ENCODE results near the gene PCDHA7.
"Not testable (repeated sequence)": the region's sequence is repeated elsewhere in the genome, so short reads cannot be mapped to it uniquely, and the experiment has no call there.

PCDHA7 gene, protein sequence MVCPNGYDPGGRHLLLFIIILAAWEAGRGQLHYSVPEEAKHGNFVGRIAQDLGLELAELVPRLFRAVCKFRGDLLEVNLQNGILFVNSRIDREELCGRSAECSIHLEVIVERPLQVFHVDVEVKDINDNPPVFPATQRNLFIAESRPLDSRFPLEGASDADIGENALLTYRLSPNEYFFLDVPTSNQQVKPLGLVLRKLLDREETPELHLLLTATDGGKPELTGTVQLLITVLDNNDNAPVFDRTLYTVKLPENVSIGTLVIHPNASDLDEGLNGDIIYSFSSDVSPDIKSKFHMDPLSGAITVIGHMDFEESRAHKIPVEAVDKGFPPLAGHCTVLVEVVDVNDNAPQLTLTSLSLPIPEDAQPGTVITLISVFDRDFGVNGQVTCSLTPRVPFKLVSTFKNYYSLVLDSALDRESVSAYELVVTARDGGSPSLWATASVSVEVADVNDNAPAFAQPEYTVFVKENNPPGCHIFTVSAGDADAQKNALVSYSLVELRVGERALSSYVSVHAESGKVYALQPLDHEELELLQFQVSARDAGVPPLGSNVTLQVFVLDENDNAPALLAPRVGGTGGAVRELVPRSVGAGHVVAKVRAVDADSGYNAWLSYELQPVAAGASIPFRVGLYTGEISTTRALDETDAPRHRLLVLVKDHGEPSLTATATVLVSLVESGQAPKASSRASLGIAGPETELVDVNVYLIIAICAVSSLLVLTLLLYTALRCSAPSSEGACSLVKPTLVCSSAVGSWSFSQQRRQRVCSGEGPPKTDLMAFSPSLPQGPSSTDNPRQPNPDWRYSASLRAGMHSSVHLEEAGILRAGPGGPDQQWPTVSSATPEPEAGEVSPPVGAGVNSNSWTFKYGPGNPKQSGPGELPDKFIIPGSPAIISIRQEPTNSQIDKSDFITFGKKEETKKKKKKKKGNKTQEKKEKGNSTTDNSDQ

GRCh38 chr5:140833993-140834392 lies at the start of gene PCDHA7:
TSS of gene PCDHA7 (plus strand) at chr5:140834269. CDS start at chr5:140834384, 115 bp downstream.
- no peak for DNase-seq

- DNase-seq: no peak
Measured at GRCh38 chr5:140785905-140786686, 48.0 kb upstream of the PCDHA7 start, which contains the start of gene PCDHA1. TSS of gene PCDHA1 (plus strand) at chr5:140786140.

GRCh38 chr5:140787422-140787821 lies 46.6 kb upstream of the PCDHA7 start:
- DNase-seq: not testable (repeated sequence)

DNA sequence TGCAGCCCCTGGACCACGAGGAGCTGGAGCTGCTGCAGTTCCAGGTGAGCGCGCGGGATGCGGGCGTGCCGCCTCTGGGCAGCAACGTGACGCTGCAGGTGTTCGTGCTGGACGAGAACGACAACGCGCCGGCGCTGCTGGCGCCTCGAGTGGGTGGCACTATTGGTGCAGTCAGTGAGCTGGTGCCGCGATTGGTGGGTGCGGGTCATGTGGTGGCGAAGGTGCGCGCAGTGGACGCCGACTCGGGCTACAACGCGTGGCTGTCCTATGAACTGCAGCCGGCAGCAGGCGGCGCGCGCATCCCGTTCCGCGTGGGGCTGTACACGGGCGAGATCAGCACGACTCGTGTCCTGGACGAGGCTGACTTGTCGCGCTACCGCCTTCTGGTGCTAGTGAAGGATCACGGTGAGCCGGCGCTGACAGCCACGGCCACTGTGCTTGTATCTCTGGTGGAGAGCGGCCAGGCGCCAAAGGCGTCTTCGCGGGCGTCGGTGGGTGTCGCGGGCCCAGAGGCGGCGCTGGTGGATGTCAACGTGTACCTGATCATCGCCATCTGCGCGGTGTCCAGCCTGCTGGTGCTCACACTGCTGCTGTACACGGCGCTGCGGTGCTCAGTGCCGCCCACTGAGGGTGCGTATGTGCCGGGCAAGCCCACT lies 46.1 kb upstream of the PCDHA7 start:
- DNase-seq: not testable (repeated sequence)

DNA sequence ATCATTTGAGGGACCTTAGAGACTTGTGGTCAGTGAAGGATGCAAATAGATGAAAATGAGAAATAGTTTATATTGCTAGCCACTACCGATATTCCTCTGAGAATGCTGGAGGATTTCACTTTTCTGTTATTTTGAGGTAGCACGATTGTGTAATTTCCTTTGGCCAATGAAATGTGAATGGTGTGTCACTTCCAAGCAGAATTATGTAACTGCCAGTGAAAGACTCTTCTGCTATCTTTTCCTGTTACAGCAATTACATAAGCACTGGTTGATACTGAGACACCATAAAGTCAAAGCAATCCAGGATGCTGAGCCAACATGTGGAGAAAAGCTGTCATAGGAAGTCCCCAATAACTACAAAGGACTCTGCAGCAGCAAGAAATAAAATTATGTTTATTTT lies 43.0 kb upstream of the PCDHA7 start:
- DNase-seq: no peak

- no peak for DNase-seq
Measured at GRCh38 chr5:140794595-140795258, 39.3 kb upstream of the PCDHA7 start, which contains the start of gene PCDHA2. TSS of gene PCDHA2 (plus strand) at chr5:140794852.

- DNase-seq: no peak
Measured at GRCh38 chr5:140795259-140795641, 38.8 kb upstream of the PCDHA7 start.

GRCh38 chr5:140796072-140796717 lies 37.9 kb upstream of the PCDHA7 start:
- DNase-seq: not testable (repeated sequence)

DNA sequence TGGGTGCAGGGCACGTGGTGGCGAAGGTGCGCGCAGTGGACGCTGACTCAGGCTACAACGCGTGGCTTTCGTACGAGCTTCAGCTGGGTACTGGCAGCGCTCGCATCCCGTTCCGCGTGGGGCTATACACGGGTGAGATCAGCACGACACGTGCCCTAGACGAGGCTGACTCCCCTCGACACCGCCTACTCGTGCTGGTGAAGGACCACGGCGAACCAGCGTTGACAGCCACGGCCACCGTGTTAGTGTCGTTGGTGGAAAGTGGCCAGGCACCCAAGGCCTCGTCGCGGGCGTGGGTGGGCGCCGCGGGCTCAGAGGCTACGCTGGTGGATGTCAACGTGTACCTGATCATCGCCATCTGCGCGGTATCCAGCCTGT lies 37.4 kb upstream of the PCDHA7 start:
- DNase-seq: no peak

DNA sequence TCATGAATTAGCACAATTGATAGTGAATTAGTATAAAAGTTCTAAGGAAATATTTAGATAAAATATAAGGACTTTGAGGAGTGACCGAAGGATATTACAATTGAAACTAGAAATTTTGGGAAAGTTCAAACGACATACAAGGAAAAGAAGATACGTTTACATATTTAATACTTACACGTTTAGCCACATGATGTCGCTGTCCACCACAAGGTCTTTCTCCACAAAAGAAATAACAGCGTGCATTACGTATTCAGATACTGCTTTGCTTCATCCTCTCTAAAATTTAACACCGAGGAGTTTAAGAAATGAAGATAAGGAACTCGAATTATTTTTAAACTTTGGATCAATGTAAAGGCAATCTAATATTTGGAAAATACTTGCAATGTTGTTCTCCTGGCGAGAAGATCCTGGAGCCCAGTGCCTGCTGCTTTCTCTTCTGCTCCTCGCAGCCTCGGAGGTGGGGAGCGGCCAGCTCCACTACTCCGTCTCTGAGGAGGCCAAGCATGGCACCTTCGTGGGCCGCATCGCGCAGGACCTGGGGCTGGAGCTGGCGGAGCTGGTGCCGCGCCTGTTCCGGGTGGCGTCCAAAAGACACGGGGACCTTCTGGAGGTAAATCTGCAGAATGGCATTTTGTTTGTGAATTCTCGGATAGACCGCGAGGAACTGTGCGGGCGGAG lies 33.1 kb upstream of the PCDHA7 start, which contains the start of gene PCDHA3:
Gene PCDHA3, plus strand, starts transcription at position 242 of the 678 bp plus-strand sequence.
- no peak for DNase-seq

GRCh38 chr5:140801494-140801841 lies 32.6 kb upstream of the PCDHA7 start:
- DNase-seq: no peak

GRCh38 chr5:140802381-140802780 lies 31.7 kb upstream of the PCDHA7 start:
- DNase-seq: not testable (repeated sequence)

DNA sequence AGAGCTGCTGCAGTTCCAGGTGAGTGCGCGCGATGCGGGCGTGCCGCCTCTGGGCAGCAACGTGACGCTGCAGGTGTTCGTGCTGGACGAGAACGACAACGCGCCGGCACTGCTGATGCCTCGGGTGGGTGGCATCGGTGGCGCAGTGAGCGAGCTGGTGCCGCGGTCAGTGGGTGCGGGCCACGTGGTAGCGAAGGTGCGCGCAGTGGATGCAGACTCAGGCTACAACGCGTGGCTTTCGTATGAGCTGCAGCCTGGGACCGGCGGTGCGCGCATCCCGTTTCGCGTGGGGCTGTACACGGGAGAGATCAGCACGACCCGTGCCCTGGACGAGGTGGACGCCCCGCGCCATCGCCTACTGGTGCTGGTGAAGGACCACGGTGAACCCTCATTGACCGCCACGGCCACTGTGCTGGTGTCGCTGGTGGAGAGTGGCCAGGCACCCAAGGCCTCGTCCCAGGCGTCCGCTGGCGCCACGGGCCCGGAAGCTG lies 31.2 kb upstream of the PCDHA7 start:
- DNase-seq: peak; percentile 9

DNA sequence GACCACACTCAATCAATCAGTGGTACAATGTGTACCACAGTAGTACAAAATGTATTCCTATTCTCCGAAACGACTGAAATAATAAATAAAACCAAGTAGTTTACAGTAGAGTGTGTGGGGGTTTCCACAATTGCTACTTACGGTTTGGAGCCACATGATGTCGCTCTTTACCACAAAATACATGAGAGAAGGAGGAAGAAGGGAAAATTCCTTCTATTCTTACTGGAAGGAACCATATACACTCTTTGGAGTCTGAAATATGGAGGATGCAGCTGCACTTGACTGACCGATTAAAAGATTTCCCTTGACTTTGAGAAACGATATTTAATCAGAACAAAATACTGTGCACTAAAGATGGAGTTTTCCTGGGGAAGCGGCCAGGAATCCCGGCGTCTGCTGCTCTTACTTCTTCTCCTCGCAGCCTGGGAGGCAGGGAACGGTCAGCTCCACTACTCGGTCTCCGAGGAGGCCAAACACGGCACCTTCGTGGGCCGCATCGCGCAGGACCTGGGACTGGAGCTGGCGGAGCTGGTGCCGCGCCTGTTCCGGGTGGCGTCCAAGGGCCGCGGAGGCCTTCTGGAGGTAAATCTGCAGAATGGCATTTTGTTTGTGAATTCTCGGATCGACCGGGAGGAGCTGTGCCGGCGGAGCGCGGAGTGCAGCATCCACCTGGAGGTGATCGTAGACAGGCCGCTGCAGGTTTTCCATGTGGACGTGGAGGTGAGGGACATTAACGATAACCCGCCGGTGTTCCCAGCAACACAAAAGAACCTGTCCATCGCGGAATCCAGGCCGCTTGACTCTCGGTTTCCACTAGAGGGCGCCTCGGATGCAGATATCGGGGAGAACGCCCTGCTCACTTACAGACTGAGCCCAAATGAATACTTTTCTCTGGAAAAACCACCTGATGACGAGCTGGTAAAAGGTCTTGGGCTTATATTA lies 27.0 kb upstream of the PCDHA7 start, which contains the start of gene PCDHA4:
Gene PCDHA4, plus strand, starts transcription at position 235 of the 942 bp plus-strand sequence.
- no peak for DNase-seq

DNA sequence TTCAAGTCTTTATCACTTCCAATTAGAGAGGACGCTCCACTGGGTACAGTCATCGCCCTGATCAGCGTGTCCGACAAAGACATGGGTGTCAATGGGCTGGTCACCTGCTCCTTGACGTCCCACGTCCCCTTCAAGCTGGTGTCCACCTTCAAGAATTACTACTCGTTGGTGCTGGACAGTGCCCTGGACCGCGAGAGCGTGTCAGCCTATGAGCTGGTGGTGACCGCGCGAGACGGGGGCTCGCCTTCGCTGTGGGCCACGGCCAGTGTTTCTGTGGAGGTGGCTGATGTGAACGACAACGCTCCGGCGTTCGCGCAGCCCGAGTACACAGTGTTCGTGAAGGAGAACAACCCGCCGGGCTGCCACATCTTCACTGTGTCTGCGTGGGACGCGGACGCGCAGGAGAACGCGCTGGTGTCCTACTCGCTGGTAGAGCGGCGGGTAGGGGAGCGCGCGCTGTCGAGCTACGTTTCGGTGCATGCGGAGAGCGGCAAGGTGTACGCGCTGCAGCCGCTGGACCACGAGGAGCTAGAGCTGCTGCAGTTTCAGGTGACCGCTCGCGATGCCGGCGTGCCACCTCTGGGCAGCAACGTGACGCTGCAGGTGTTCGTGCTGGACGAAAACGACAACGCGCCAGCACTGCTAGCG lies 25.7 kb upstream of the PCDHA7 start:
- not testable (repeated sequence) for DNase-seq

DNA sequence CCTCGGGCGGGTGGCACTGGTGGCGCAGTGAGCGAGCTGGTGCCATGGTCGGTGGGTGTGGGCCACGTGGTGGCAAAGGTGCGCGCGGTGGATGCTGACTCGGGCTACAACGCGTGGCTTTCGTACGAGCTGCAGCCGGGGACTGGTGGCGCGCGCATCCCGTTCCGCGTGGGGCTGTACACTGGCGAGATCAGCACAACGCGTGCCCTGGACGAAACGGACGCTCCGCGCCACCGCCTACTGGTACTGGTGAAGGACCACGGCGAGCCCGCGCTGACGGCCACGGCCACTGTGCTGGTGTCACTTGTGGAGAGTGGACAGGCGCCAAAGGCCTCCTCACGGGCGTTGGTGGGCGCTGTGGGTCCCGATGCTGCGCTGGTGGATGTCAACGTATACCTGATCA lies 25.2 kb upstream of the PCDHA7 start:
- no peak for DNase-seq

- no peak for DNase-seq
Measured at GRCh38 chr5:140821375-140822280, 12.4 kb upstream of the PCDHA7 start, which contains the start of gene PCDHA5. TSS of gene PCDHA5 (plus strand) at chr5:140821613.
